Activated CD4-positive, alpha-beta T cell treated with anti-CD3 and anti-CD28 coated beads, Interleukin-2, amount 50 U/mL, for 4 hours (primary cell): ENCODE data around the gene PYGL.
A peak's percentile ranks its signal among the peaks of the same experiment; 100 is the strongest.

Experiments
- DNase-seq, 2 experiments: peaks; one replicate each; pipeline ENCODE4 v3.0.0-alpha.2; 2020

PYGL gene

DNA sequence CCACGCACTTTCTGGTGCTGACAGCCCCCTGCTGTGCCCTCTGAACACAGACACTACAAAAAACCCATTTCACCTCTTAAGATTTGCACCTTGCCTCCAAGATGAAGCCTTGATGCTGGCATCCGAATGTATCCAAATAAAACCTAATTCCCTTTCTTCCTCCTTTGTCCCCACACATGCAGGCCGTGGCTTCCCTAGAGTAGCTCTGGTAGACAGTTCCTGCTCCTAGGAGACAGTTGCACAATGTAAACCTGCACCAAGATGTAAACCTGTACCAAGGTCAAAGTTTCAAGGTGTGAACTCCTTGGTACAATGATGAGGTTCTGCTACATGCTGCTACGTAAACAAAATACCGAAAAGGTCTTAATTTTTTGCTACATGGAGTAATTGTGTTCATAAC is 73.1 kb downstream of the PYGL start:
- no peak for DNase-seq

DNA sequence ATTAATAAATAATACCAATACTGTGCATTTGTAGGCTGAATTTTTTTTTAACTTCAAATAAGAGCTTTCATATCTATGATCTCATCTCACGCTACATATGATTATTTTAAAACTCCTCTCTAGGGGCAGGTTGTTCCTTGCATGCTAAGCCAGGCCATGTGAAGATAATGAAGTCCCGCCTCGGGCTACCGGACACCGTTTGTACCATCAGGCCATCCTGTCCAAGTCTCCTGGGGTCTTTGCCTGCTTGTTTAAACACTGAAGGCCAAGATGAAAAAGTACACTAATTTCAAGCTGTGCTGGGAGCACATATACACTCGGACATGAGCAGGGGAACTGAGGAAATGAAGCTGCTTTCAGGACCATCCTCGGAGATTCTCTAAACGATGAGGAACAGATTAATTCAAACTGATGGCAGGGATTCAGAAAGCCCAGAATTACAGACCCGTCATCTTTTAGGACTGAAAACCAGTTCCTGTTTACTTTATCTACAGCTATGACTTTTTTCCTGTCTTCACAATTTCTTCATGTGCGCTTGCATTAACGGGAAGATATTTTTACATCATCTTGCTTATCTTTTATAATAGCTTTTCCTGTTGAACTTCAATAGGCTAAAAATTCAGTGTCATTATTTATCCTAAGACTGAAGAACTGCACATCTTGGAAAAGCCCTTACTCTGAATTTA is 78.7 kb downstream of the PYGL start:
- no peak for DNase-seq

DNA sequence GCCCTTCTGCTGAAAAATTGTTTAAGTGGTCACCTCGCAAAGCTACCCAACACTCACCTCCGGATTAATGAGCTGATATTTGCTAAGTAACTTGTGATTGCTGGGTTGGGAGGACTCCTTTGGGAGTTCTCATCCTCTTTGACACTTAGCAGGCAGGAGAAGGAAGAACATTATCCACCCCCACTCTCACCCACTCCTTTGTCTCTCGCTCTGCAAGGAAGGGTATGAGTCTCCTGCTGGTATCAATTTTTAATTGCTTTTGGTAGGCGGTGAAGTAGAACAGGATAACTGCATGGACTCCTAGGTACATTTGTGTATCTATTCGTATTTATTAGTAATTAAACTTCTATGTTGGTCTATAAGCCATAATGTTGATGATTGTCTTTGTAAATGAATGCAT is 79.3 kb downstream of the PYGL start:
- no peak for DNase-seq

DNA sequence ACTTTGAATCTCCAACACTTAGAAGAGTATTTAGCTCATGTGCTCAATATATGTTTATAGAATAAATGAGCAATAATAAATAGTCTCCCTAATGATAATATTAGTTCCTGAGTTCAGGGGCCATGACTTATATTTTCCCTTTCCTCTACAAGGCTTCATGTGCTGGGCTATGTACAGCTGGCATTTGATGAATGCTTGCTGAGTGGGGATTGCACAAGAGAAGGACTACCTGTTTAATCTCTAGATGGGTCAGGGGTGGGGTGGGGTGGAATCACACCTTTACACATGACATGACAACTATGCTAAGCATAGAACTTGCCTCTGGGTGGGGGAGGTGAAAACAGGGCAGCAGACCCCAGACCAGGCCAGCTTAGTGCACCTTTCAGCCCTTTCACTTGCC is 80.0 kb downstream of the PYGL start:
- no peak for DNase-seq

DNA sequence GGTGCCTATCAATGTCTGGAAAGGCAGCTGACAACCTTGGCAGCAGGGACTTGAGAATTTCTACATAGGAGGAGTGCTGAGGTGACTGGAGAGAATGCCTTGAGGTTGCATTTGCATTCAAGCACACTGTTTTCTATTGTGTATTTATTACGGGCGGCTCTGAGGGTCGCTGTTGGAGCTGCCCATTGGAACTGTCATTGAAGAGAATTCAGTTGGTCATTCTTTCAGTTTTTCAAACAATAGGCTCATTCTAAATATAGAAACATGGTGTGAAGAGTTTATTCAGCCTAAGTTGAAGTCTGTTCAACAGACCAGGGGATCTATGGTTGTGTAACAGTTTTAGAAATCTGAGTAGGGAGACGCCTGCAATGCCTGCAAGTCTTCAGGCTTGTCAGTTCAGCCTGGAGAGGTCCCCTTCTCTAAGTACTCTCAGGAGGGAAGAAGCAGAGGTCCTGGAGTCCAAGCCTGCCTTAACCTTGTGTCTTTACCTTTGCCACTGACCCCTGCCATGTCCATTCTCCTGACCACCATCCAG is 82.2 kb downstream of the PYGL start:
- DNase-seq: no peak

GRCh38 chr14:50860478-50861086 is 83.7 kb downstream of the PYGL start:
- DNase-seq: peak; percentile 90 to 94

DNA sequence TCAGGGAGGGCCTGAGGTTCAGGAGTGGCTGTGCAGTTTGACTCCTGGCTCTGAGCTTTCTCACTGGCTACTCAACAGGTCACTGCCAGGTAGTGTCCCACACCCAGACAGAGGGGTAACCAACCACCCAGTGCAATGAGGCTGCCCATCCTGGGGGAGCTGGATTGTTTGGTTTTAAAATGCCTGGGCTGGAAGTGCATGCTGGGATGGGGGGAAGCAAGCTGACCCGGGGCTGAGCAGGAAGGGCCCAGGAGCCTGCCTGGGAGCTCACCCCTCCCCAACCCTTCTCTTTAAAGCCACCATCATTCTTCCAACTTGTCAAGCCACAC is 85.0 kb downstream of the PYGL start:
- DNase-seq: no peak

GRCh38 chr14:50856660-50857059 is 87.6 kb downstream of the PYGL start:
- no peak for DNase-seq

DNA sequence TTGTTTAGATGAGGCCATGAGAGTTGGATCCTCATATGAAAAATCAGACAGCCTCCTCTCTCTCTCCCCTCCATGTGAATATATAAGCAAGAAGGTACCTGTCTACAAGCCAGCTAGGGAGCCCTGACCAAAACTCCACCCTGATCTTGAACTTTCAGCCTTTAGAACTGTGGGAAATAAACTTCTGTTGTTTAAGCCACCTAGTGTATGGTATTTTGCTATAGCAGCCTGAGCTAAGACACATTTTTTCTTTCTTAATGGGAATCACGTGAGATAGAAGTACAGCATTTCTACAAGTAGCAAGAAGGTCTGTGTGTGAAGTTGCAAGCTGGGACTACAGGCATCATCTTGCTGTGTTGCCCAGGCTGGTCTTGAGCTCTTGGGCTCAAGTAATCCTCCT is 88.7 kb downstream of the PYGL start:
- DNase-seq: no peak
